Hindlimb muscle (tissue), 1 donor: ENCODE results near the gene OSM. TPM values are rescaled to one million over a fixed set of nuclear protein-coding genes. Genes with fewer than 3 reads are reported as not detected.

Source experiments
- DNase-seq: peaks from one replicate; pipeline ENCODE4 v3.0.0-alpha.2; 2013
- polyA plus RNA-seq: library from polyadenylated mRNA; unstranded; fragments of 120-200 nt; gene quantifications from one replicate; pipeline ENCODE4 v1.2.1, GENCODE V29; 2013; ENCODE audit not compliant: insufficient read length

The OSM gene
- 0.17 TPM for polyA plus RNA-seq

GRCh38 chr22:30266445-30267381 lies at the start of gene OSM:
OSM (minus strand) TSS chr22:30266851; CDS start chr22:30266799, 52 bp downstream.
- DNase-seq = no peak

- DNase-seq = no peak
Measured at GRCh38 chr22:30315962-30316576, 49.4 kb upstream of the OSM start.

GRCh38 chr22:30314915-30315314 lies 48.3 kb upstream of the OSM start:
- no peak for DNase-seq

GRCh38 chr22:30313527-30314363 lies 47.1 kb upstream of the OSM start:
- no peak for DNase-seq

- DNase-seq = no peak
Measured at GRCh38 chr22:30312053-30312452, 45.4 kb upstream of the OSM start.

GRCh38 chr22:30310881-30311771 lies 44.5 kb upstream of the OSM start:
- no peak for DNase-seq

- no peak for DNase-seq
Measured at GRCh38 chr22:30309951-30310741, 43.5 kb upstream of the OSM start.

GRCh38 chr22:30308518-30309230 lies 42.0 kb upstream of the OSM start:
- no peak for DNase-seq

GRCh38 chr22:30308093-30308492 lies 41.4 kb upstream of the OSM start:
- DNase-seq = no peak

GRCh38 chr22:30307041-30307574 lies 40.5 kb upstream of the OSM start:
- DNase-seq = no peak

GRCh38 chr22:30306627-30307011 lies 40.0 kb upstream of the OSM start:
- no peak for DNase-seq

- no peak for DNase-seq
Measured at GRCh38 chr22:30305906-30306626, 39.4 kb upstream of the OSM start.

- DNase-seq = peak; percentile 67
Measured at GRCh38 chr22:30305519-30305905, 38.9 kb upstream of the OSM start.

GRCh38 chr22:30304495-30305244 lies 38.0 kb upstream of the OSM start:
- DNase-seq = no peak

GRCh38 chr22:30302810-30303138 lies 36.1 kb upstream of the OSM start:
- no peak for DNase-seq

GRCh38 chr22:30301995-30302809 lies 35.6 kb upstream of the OSM start:
- DNase-seq = no peak

GRCh38 chr22:30299322-30299721 lies 32.7 kb upstream of the OSM start:
- no peak for DNase-seq
